ENCODE results near the gene TRAF2.

The TRAF2 gene

GRCh38 chr9:136974817-136975535 is 88.7 kb downstream of the TRAF2 start (continued):
- TF ChIP-seq CREB5 (CRISPR knock-in tag; IDR thresholded peaks at IDR 0.05; ENCODE audit: low read depth) (no peak), ZNF8 (CRISPR knock-in tag; IDR thresholded peaks at IDR 0.05) (no peak), ARNTL (CRISPR knock-in tag; IDR thresholded peaks at IDR 0.05; ENCODE audit: borderline replicate concordance, low read depth) (no peak)

GRCh38 chr9:136975644-136976043 is 89.3 kb downstream of the TRAF2 start:
- TF ChIP-seq ZC3H10 (CRISPR knock-in tag; IDR thresholded peaks at IDR 0.05) (no peak), CREB5 (CRISPR knock-in tag; IDR thresholded peaks at IDR 0.05; ENCODE audit: low read depth) (no peak), OSR1 (CRISPR knock-in tag; IDR thresholded peaks at IDR 0.05) (no peak), ESRRG (CRISPR knock-in tag; IDR thresholded peaks at IDR 0.05) (no peak), ZNF8 (CRISPR knock-in tag; IDR thresholded peaks at IDR 0.05) (no peak), ZFP30 (CRISPR knock-in tag; IDR thresholded peaks at IDR 0.05) (no peak), CSDC2 (CRISPR knock-in tag; IDR thresholded peaks at IDR 0.05) (no peak), BACH2 (CRISPR knock-in tag; IDR thresholded peaks at IDR 0.05; ENCODE audit: borderline replicate concordance) (no peak), ZFP3 (CRISPR knock-in tag; IDR thresholded peaks at IDR 0.05) (no peak), GLIS3 (CRISPR knock-in tag; IDR thresholded peaks at IDR 0.05) (no peak), TOX (CRISPR knock-in tag; IDR thresholded peaks at IDR 0.05; ENCODE audit: borderline replicate concordance) (no peak), SNAI2 (CRISPR knock-in tag; IDR thresholded peaks at IDR 0.05) (no peak), ISL1 (CRISPR knock-in tag; IDR thresholded peaks at IDR 0.05) (no peak), ARNTL (CRISPR knock-in tag; IDR thresholded peaks at IDR 0.05; ENCODE audit: borderline replicate concordance, low read depth) (no peak), CSRNP3 (CRISPR knock-in tag; IDR thresholded peaks at IDR 0.05) (no peak), TCF4 (CRISPR knock-in tag; IDR thresholded peaks at IDR 0.05; ENCODE audit: borderline replicate concordance) (no peak), ZNF565 (CRISPR knock-in tag; conservative IDR thresholded peaks at IDR 0.05; ENCODE audit: low read depth) (no peak), PATZ1 (CRISPR knock-in tag; IDR thresholded peaks at IDR 0.05; ENCODE audit: borderline replicate concordance) (no peak), RARB (CRISPR knock-in tag; IDR thresholded peaks at IDR 0.05) (no peak)

More at GRCh38 chr9:136975644-136976043, 89.3 kb downstream of the TRAF2 start:
- ATAC-seq: no peak
